GM18498 (cell line): ENCODE measurements around the gene CRNKL1.

Experiments used
- ATAC-seq: cut with Tn5 transposase; IDR thresholded peaks from one replicate; pipeline ENCODE4 v1.9.1; 2021; ENCODE audit warnings: mild to moderate bottlenecking, moderate library complexity; ENCODE audit not compliant: unreplicated experiment

The CRNKL1 gene

GRCh38 chr20:19986419-19986818, 65.8 kb downstream of the CRNKL1 start:
- ATAC-seq: no peak
